ENCODE data around the gene OR9Q1. TPM values are rescaled to one million over a fixed set of nuclear protein-coding genes. Genes with fewer than 3 reads are reported as not detected.

The OR9Q1 gene
- total and polyA plus RNA-seq, 2 of the 8 experiments (the other 6 are each of a cell fraction or from before 2014, with no cell fraction given) = not detected

DNA sequence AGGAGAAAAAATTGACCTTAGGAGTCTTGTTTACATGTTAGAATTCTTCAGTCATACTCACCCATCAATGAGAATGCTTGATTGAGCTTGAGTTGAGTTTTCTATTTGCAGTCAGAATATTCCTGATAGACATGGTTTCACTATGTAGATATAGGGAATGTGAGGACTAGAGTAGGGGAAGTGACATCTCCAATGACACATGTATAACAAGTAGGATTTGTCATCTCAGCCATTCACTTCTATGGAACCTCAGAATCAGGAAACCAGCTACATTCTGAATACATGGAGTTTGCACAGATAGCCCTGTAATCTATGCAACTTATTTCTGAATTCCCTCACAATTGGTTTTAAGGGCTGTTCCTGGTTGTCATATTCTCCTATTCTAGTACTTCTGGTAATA, 20.1 kb upstream of the OR9Q1 start (continued):
- TF ChIP-seq, protein P1, sequence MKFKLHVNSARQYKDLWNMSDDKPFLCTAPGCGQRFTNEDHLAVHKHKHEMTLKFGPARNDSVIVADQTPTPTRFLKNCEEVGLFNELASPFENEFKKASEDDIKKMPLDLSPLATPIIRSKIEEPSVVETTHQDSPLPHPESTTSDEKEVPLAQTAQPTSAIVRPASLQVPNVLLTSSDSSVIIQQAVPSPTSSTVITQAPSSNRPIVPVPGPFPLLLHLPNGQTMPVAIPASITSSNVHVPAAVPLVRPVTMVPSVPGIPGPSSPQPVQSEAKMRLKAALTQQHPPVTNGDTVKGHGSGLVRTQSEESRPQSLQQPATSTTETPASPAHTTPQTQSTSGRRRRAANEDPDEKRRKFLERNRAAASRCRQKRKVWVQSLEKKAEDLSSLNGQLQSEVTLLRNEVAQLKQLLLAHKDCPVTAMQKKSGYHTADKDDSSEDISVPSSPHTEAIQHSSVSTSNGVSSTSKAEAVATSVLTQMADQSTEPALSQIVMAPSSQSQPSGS (IDR thresholded peaks at IDR 0.05; ENCODE audit: low read length) = no peak
- TF ChIP-seq POLR2A (IDR thresholded peaks at IDR 0.05; ENCODE audit: control extremely low read depth in 1 of 2, low read depth in 2 of 2, low read length in 2 of 2) = no peak
